WTC11 (cell line): ENCODE measurements around the gene NAV3. TPM values are rescaled to one million over a fixed set of nuclear protein-coding genes. Genes with fewer than 3 reads are reported as not detected.

Experiments used
- ATAC-seq: fragments of 200-7000 bp; cut with Tn5 transposase; 2 replicates; pipeline ENCODE4 v1.10.0; 2021; ENCODE audit warnings: mild to moderate bottlenecking, moderate library complexity
- CTCF ChIA-PET: fragments of 300-600 bp; sonication (Branson Sonifier 250); formaldehyde crosslinking; loops from one replicate; lab custom pipeline; 2021; ENCODE audit warnings: antibody characterized with exemption; lab: Charles Lee
- POLR2A ChIA-PET: fragments of 350-600 bp; sonication (Branson Sonifier 250); formaldehyde crosslinking; loops from one replicate; lab custom pipeline; 2021; ENCODE audit warnings: antibody characterized with exemption; lab: Charles Lee
- DNase-seq: peaks from one replicate; pipeline ENCODE4 v3.0.0; 2021; ENCODE audit warnings: low spot score
- H3K27ac Mint-ChIP-seq: 2 replicates; pipeline ENCODE4 v1.8.0; 2021; ENCODE audit warnings: mixed read lengths
- H3K27me3 Mint-ChIP-seq: 2 replicates; pipeline ENCODE4 v1.8.0; 2021; ENCODE audit warnings: low read depth, mild to moderate bottlenecking, moderate library complexity, mixed read lengths
- H3K36me3 Mint-ChIP-seq: 2 replicates; pipeline ENCODE4 v1.8.0; 2021; ENCODE audit warnings: mixed read lengths
- H3K4me1 Mint-ChIP-seq: 2 replicates; pipeline ENCODE4 v1.8.0; 2022; ENCODE audit warnings: mixed read lengths
- H3K4me3 Mint-ChIP-seq: 2 replicates; pipeline ENCODE4 v1.8.0; 2021; ENCODE audit warnings: mild to moderate bottlenecking, moderate library complexity, mixed read lengths
- H3K9me3 Mint-ChIP-seq: 2 replicates; pipeline ENCODE4 v1.8.0; 2021; ENCODE audit warnings: mixed read lengths
- ATF3 ChIP-seq: sonication (generic); formaldehyde crosslinking; conservative IDR thresholded peaks from 2 replicates; pipeline ENCODE4 v1.8.1; 2022; ENCODE audit warnings: mild to moderate bottlenecking, missing genetic modification reagents
- CREB1 ChIP-seq: sonication (generic); formaldehyde crosslinking; IDR thresholded peaks from 2 replicates; pipeline ENCODE4 v1.8.0; 2023; ENCODE audit warnings: mild to moderate bottlenecking, missing genetic modification reagents
- CREM ChIP-seq: sonication (generic); formaldehyde crosslinking; IDR thresholded peaks from 2 replicates; pipeline ENCODE4 v1.8.1; 2022; ENCODE audit warnings: mild to moderate bottlenecking, missing genetic modification reagents, moderate library complexity
- E2F1 ChIP-seq: sonication (generic); formaldehyde crosslinking; IDR thresholded peaks from 2 replicates; pipeline ENCODE4 v1.8.0; 2022; ENCODE audit warnings: mild to moderate bottlenecking, missing genetic modification reagents
- E2F5 ChIP-seq: sonication (generic); formaldehyde crosslinking; IDR thresholded peaks from 2 replicates; pipeline ENCODE4 v1.8.1; 2022; ENCODE audit warnings: mild to moderate bottlenecking, moderate library complexity, missing genetic modification reagents
- ERG ChIP-seq: fragments of 250-450 bp; sonication (Bioruptor Pico); IDR thresholded peaks from 2 replicates; pipeline ENCODE4 v1.8.0; 2021; ENCODE audit warnings: mild to moderate bottlenecking
- FOXK1 ChIP-seq: sonication (generic); formaldehyde crosslinking; IDR thresholded peaks from 2 replicates; pipeline ENCODE4 v1.8.0; 2022; ENCODE audit warnings: mild to moderate bottlenecking, moderate library complexity, missing genetic modification reagents
- GABPB1 ChIP-seq: sonication (generic); formaldehyde crosslinking; IDR thresholded peaks from 2 replicates; pipeline ENCODE4 v1.8.1; 2023; ENCODE audit warnings: mild to moderate bottlenecking, missing genetic modification reagents
- GRHL2 ChIP-seq: fragments of 250-450 bp; sonication (Bioruptor Pico); IDR thresholded peaks from 2 replicates; pipeline ENCODE4 v1.8.0; 2022; ENCODE audit warnings: mild to moderate bottlenecking, moderate library complexity; ENCODE audit not compliant: insufficient replicate concordance, severe bottlenecking
- HMGA2 ChIP-seq: fragments of 250-450 bp; sonication (Bioruptor Pico); IDR thresholded peaks from 2 replicates; pipeline ENCODE4 v1.4.0; 2021; ENCODE audit warnings: mild to moderate bottlenecking, moderate library complexity
- MXD4 ChIP-seq: fragments of 250-450 bp; sonication (Bioruptor Pico); IDR thresholded peaks from 2 replicates; pipeline ENCODE4 v1.8.0; 2021; ENCODE audit warnings: mild to moderate bottlenecking, moderate library complexity, borderline replicate concordance
- MYBL2 ChIP-seq: sonication (generic); formaldehyde crosslinking; IDR thresholded peaks from 2 replicates; pipeline ENCODE4 v1.8.1; 2023; ENCODE audit warnings: mild to moderate bottlenecking, moderate library complexity, missing genetic modification reagents
- NFE2L1 ChIP-seq: sonication (generic); formaldehyde crosslinking; IDR thresholded peaks from 2 replicates; pipeline ENCODE4 v1.8.1; 2023; ENCODE audit warnings: missing genetic modification reagents
- STAT6 ChIP-seq: sonication (generic); formaldehyde crosslinking; conservative IDR thresholded peaks from 2 replicates; pipeline ENCODE4 v1.8.1; 2023; ENCODE audit warnings: mild to moderate bottlenecking, low read depth, missing genetic modification reagents, moderate library complexity
- TP53 ChIP-seq: sonication (generic); formaldehyde crosslinking; IDR thresholded peaks from 2 replicates; pipeline ENCODE4 v1.8.1; 2023; ENCODE audit warnings: mild to moderate bottlenecking, missing genetic modification reagents
- ZBTB43 ChIP-seq: sonication (generic); formaldehyde crosslinking; IDR thresholded peaks from 2 replicates; pipeline ENCODE4 v1.8.1; 2023; ENCODE audit warnings: mild to moderate bottlenecking, missing genetic modification reagents
- ZNF121 ChIP-seq: sonication (generic); formaldehyde crosslinking; IDR thresholded peaks from 2 replicates; pipeline ENCODE4 v1.8.0; 2023; ENCODE audit warnings: missing genetic modification reagents
- ZNF532 ChIP-seq: fragments of 250-450 bp; sonication (Bioruptor Pico); IDR thresholded peaks from 2 replicates; pipeline ENCODE4 v1.9.0; 2021; ENCODE audit warnings: mild to moderate bottlenecking, borderline replicate concordance
- total RNA-seq: library from RNA; stranded (reverse); gene quantifications from 3 replicates; pipeline ENCODE4 v1.2.3, GENCODE V29; 2021

NAV3 gene
- total RNA-seq, 1 experiment from 2014 or later, result 3.3 TPM

GRCh38 chr12:78143717-78144116, 313.0 kb downstream of the NAV3 start:
- DNase-seq (no peak), ATAC-seq (no peak)
- POLR2A ChIA-PET, result no interaction called here
- peaks cover 3% of the 10 kb centered on the region for H3K4me1 Mint-ChIP-seq
- H3K27ac Mint-ChIP-seq, result no peak overlapping the region
- TF ChIP-seq MYBL2, result no peak
- TF ChIP-seq CREB1 (CRISPR knock-in tag), result no peak
- TF ChIP-seq E2F5, result no peak
- no peak for TF ChIP-seq GABPB1 (CRISPR knock-in tag)
- TF ChIP-seq STAT6, result no peak
- no peak for TF ChIP-seq FOXK1 (CRISPR knock-in tag)
- TF ChIP-seq MXD4, result no peak
- no peak for TF ChIP-seq TP53
- TF ChIP-seq GRHL2 (CRISPR knock-in tag), result no peak
- no peak for TF ChIP-seq ZNF121
- no peak for TF ChIP-seq ZBTB43
- no peak for TF ChIP-seq ATF3 (CRISPR knock-in tag)
- TF ChIP-seq HMGA2, result no peak
- no peak for TF ChIP-seq ZNF532 (CRISPR knock-in tag)
- TF ChIP-seq CREM (CRISPR knock-in tag), result no peak
- TF ChIP-seq E2F1, result no peak
- TF ChIP-seq NFE2L1, result no peak
- no peak for TF ChIP-seq ERG
- H3K4me3 Mint-ChIP-seq, result no peak overlapping the region
- H3K9me3 Mint-ChIP-seq, result no peaks in the 10 kb centered on the region
- CTCF ChIA-PET, result no interaction called here
- H3K36me3 Mint-ChIP-seq, result no peaks in the 10 kb centered on the region
- H3K27me3 Mint-ChIP-seq, result no peaks in the 10 kb centered on the region
